GM10248 (cell line): ENCODE results near the gene MAN1C1.

Experiments
- CTCF ChIA-PET: fragments of 300-600 bp; sonication (Branson Sonifier 250); formaldehyde crosslinking; extraction: SDS; loops from one replicate; lab custom pipeline; 2021; ENCODE audit warnings: antibody characterized with exemption; lab: Yijun Ruan, JAX
- POLR2A ChIA-PET: fragments of 350-650 bp; sonication (Branson Sonifier 250); formaldehyde crosslinking; extraction: SDS; loops from one replicate; lab custom pipeline; 2020; ENCODE audit warnings: antibody characterized with exemption; lab: Yijun Ruan, JAX
- DNase-seq: peaks from one replicate; pipeline ENCODE4 v3.0.0; 2012; ENCODE audit errors: extremely low spot score
- CTCF ChIP-seq: IDR thresholded peaks from 2 replicates; pipeline ENCODE4 v1.5.1; 2012; ENCODE audit warnings: mild to moderate bottlenecking, low read depth; ENCODE audit errors: extremely low read depth, missing control alignments, control extremely low read depth

Gene MAN1C1

GRCh38 chr1:25755475-25756125 is 139.0 kb downstream of the MAN1C1 start:
- DNase-seq, result no peak
- ChIA-PET CTCF (no interaction called here), POLR2A (no interaction called here)
- TF ChIP-seq CTCF, result no peak

- POLR2A ChIA-PET, result no interaction called here
- DNase-seq, result no peak
- CTCF ChIA-PET, result no interaction called here
- TF ChIP-seq CTCF, result no peak
Measured at GRCh38 chr1:25756215-25756614, 139.6 kb downstream of the MAN1C1 start.

GRCh38 chr1:25757151-25757845 is 140.7 kb downstream of the MAN1C1 start:
- TF ChIP-seq CTCF, result no peak

GRCh38 chr1:25757846-25758185 is 141.2 kb downstream of the MAN1C1 start:
- no peak for DNase-seq
- CTCF ChIA-PET, result no interaction called here
- POLR2A ChIA-PET, result no interaction called here
- TF ChIP-seq CTCF, result no peak

More at GRCh38 chr1:25757151-25757845, 140.7 kb downstream of the MAN1C1 start:
- POLR2A ChIA-PET, result no interaction called here
- no peak for DNase-seq
- CTCF ChIA-PET, result no interaction called here

GRCh38 chr1:25758466-25759070 is 142.0 kb downstream of the MAN1C1 start:
- TF ChIP-seq CTCF, result no peak
- DNase-seq, result no peak
- CTCF ChIA-PET, result interaction anchor here (1.0 to 1.4 kb wide), 3 partner anchors 52 to 116 kb away, joined by 3 to 4 read pairs (median 4); no protein-coding TSS in a partner anchor
- POLR2A ChIA-PET, result no interaction called here

- ChIA-PET CTCF (interaction anchor here (1.2 to 1.4 kb wide), 2 partner anchors 51 to 63 kb away, joined by 3 to 4 read pairs; no protein-coding TSS in a partner anchor), POLR2A (no interaction called here)
- TF ChIP-seq CTCF, result no peak
- no peak for DNase-seq
Measured at GRCh38 chr1:25760122-25760719, 143.6 kb downstream of the MAN1C1 start.
